Effector memory CD8-positive, alpha-beta T cell (primary cell): Measurements from ENCODE around the gene TRAP1.

Experiments used
- ATAC-seq: fragments of 150-1000 bp; cut with Tn5 transposase; replicated peaks from 2 replicates; pipeline ENCODE4 v1.10.0; 2021; ENCODE audit warnings: mild to moderate bottlenecking, moderate library complexity
- DNase-seq, 3 experiments: peaks; one replicate each; pipeline ENCODE4 v3.0.0; 2021
- H3K27ac Mint-ChIP-seq, 2 donors: one replicate each; pipeline ENCODE4 v1.8.0; 2022; ENCODE audit warnings: mild to moderate bottlenecking in 2 of 2, mixed read lengths in 2 of 2, moderate library complexity in 2 of 2
- H3K27me3 Mint-ChIP-seq, 2 donors: one replicate each; pipeline ENCODE4 v1.8.0; 2022; ENCODE audit warnings: mixed read lengths in 2 of 2
- H3K36me3 Mint-ChIP-seq: one replicate; pipeline ENCODE4 v1.8.0; 2022; ENCODE audit warnings: mild to moderate bottlenecking, moderate library complexity, mixed read lengths; ENCODE audit not compliant: insufficient read depth
- H3K4me1 Mint-ChIP-seq, 2 donors: one replicate each; pipeline ENCODE4 v1.8.0; 2022; ENCODE audit warnings: low read depth in 2 of 2, mixed read lengths in 2 of 2
- H3K4me3 Mint-ChIP-seq, 2 donors: one replicate each; pipeline ENCODE4 v1.8.0; 2022; ENCODE audit warnings: mild to moderate bottlenecking in 2 of 2, mixed read lengths in 2 of 2, moderate library complexity in 2 of 2
- H3K9me3 Mint-ChIP-seq, 2 donors: one replicate each; pipeline ENCODE4 v1.8.0; 2022; ENCODE audit warnings: mixed read lengths in 2 of 2
- total RNA-seq, 9 experiments: gene quantifications; one replicate each; lab custom pipeline; 2026; lab: John Stamatoyannopoulos, UW

TRAP1 gene
- 43.5 to 259 (median 82.1) reads per million in 9 experiments for total RNA-seq

- H3K4me1 Mint-ChIP-seq = peaks cover 18 to 29% of the 10 kb centered on the region in 2 donors
- peak within 1 kb of the TSS; percentile 75 to 82 for H3K27ac Mint-ChIP-seq
- no peaks in the 10 kb centered on the region for H3K9me3 Mint-ChIP-seq
- DNase-seq = peak; percentile 84 to 90 (median 90)
- peaks cover 14% of the 10 kb centered on the region for H3K36me3 Mint-ChIP-seq
- H3K27me3 Mint-ChIP-seq = no peaks in the 10 kb centered on the region
- ATAC-seq = peak; percentile 96
- H3K4me3 Mint-ChIP-seq = peak within 1 kb of the TSS; percentile 86 to 88
These were observed at the start of gene TRAP1 for GRCh38 chr16:3717235-3718018. TRAP1 (minus strand) TSS chr16:3717524; CDS start chr16:3717508, 16 bp downstream.

- peaks cover 8 to 17% of the 10 kb centered on the region in 2 donors for H3K4me1 Mint-ChIP-seq
- H3K4me3 Mint-ChIP-seq = no peak overlapping the region
- ATAC-seq (no peak), DNase-seq (no peak)
- H3K27ac Mint-ChIP-seq = no peak overlapping the region
- H3K9me3 Mint-ChIP-seq = no peaks in the 10 kb centered on the region
- H3K27me3 Mint-ChIP-seq = no peaks in the 10 kb centered on the region
- H3K36me3 Mint-ChIP-seq = peaks cover 100% of the 10 kb centered on the region
These were observed 48.9 kb upstream of the TRAP1 start for GRCh38 chr16:3766177-3766576.

GRCh38 chr16:3764409-3764808 is 47.1 kb upstream of the TRAP1 start:
- Mint-ChIP-seq H3K9me3 (no peaks in the 10 kb centered on the region), H3K4me3 (no peak overlapping the region), H3K27me3 (no peaks in the 10 kb centered on the region), H3K36me3 (peaks cover 100% of the 10 kb centered on the region), H3K27ac (no peak overlapping the region), H3K4me1 (peaks cover 6 to 12% of the 10 kb centered on the region in 2 donors)
- DNase-seq = no peak
- no peak for ATAC-seq

- Mint-ChIP-seq H3K27me3 (no peaks in the 10 kb centered on the region), H3K27ac (no peak overlapping the region), H3K4me3 (no peak overlapping the region), H3K36me3 (peaks cover 97% of the 10 kb centered on the region), H3K9me3 (no peaks in the 10 kb centered on the region), H3K4me1 (peaks cover 5 to 8% of the 10 kb centered on the region in 2 donors)
- DNase-seq = no peak
- no peak for ATAC-seq
These were observed 44.9 kb upstream of the TRAP1 start for GRCh38 chr16:3762107-3762750.

GRCh38 chr16:3761375-3762106 is 44.2 kb upstream of the TRAP1 start:
- Mint-ChIP-seq H3K4me1 (peaks cover under 1 to 2% of the 10 kb centered on the region in 2 donors), H3K27me3 (no peaks in the 10 kb centered on the region), H3K36me3 (peaks cover 97% of the 10 kb centered on the region), H3K9me3 (no peaks in the 10 kb centered on the region), H3K4me3 (no peak overlapping the region), H3K27ac (peak overlapping the region in 1 of 2 donors; percentile 58)
- no peak for ATAC-seq
- DNase-seq = no peak

- DNase-seq (no peak), ATAC-seq (no peak)
- H3K9me3 Mint-ChIP-seq = no peaks in the 10 kb centered on the region
- no peaks in the 10 kb centered on the region for H3K27me3 Mint-ChIP-seq
- peak overlapping the region in 1 of 2 donors; percentile 41 for H3K27ac Mint-ChIP-seq
- H3K4me1 Mint-ChIP-seq = peaks cover 0 to 2% of the 10 kb centered on the region in 2 donors
- H3K36me3 Mint-ChIP-seq = peaks cover 93% of the 10 kb centered on the region
- no peak overlapping the region for H3K4me3 Mint-ChIP-seq
These were observed 43.2 kb upstream of the TRAP1 start for GRCh38 chr16:3760518-3760917.

- ATAC-seq (no peak), DNase-seq (no peak)
- peaks cover 0 to 2% of the 10 kb centered on the region in 2 donors for H3K4me1 Mint-ChIP-seq
- H3K27me3 Mint-ChIP-seq = no peaks in the 10 kb centered on the region
- H3K4me3 Mint-ChIP-seq = no peak overlapping the region
- H3K27ac Mint-ChIP-seq = no peak overlapping the region
- no peaks in the 10 kb centered on the region for H3K9me3 Mint-ChIP-seq
- peaks cover 85% of the 10 kb centered on the region for H3K36me3 Mint-ChIP-seq
These were observed 42.4 kb upstream of the TRAP1 start for GRCh38 chr16:3759736-3760135.

GRCh38 chr16:3756113-3756512 is 38.8 kb upstream of the TRAP1 start:
- ATAC-seq = no peak
- no peak for DNase-seq
- Mint-ChIP-seq H3K36me3 (peaks cover 62% of the 10 kb centered on the region), H3K4me1 (peaks cover 12 to 23% of the 10 kb centered on the region in 2 donors), H3K27ac (no peak overlapping the region), H3K4me3 (no peak overlapping the region), H3K9me3 (no peaks in the 10 kb centered on the region), H3K27me3 (no peaks in the 10 kb centered on the region)

- peaks cover 16 to 27% of the 10 kb centered on the region in 2 donors for H3K4me1 Mint-ChIP-seq
- H3K36me3 Mint-ChIP-seq = peaks cover 61% of the 10 kb centered on the region
- DNase-seq = no peak
- no peak for ATAC-seq
- H3K27me3 Mint-ChIP-seq = no peaks in the 10 kb centered on the region
- H3K9me3 Mint-ChIP-seq = no peaks in the 10 kb centered on the region
- no peak overlapping the region for H3K4me3 Mint-ChIP-seq
- no peak overlapping the region for H3K27ac Mint-ChIP-seq
These were observed 37.9 kb upstream of the TRAP1 start for GRCh38 chr16:3755249-3755648.

- DNase-seq = no peak
- Mint-ChIP-seq H3K4me1 (peaks cover 18 to 32% of the 10 kb centered on the region in 2 donors), H3K27ac (no peak overlapping the region), H3K9me3 (no peaks in the 10 kb centered on the region), H3K27me3 (no peaks in the 10 kb centered on the region), H3K36me3 (peaks cover 59% of the 10 kb centered on the region), H3K4me3 (no peak overlapping the region)
- ATAC-seq = no peak
These were observed 37.4 kb upstream of the TRAP1 start for GRCh38 chr16:3754772-3755171.

GRCh38 chr16:3754081-3754703 is 36.9 kb upstream of the TRAP1 start:
- ATAC-seq (no peak), DNase-seq (no peak)
- Mint-ChIP-seq H3K27ac (peak overlapping the region in 1 of 2 donors; percentile 62), H3K4me1 (peaks cover 17 to 33% of the 10 kb centered on the region in 2 donors), H3K36me3 (peaks cover 53% of the 10 kb centered on the region), H3K27me3 (no peaks in the 10 kb centered on the region), H3K9me3 (no peaks in the 10 kb centered on the region), H3K4me3 (no peak overlapping the region)

- no peak for DNase-seq
- Mint-ChIP-seq H3K4me3 (no peak overlapping the region), H3K36me3 (peaks cover 50% of the 10 kb centered on the region)
These were observed 35.7 kb upstream of the TRAP1 start for GRCh38 chr16:3752984-3753383.

GRCh38 chr16:3751878-3752277 is 34.6 kb upstream of the TRAP1 start:
- Mint-ChIP-seq H3K4me1 (peaks cover 20 to 36% of the 10 kb centered on the region in 2 donors), H3K9me3 (no peaks in the 10 kb centered on the region), H3K36me3 (peaks cover 50% of the 10 kb centered on the region), H3K4me3 (peak overlapping the region in 1 of 2 donors; percentile 4), H3K27me3 (no peaks in the 10 kb centered on the region), H3K27ac (peak overlapping the region; percentile 70 to 87)
- no peak for ATAC-seq
- no peak for DNase-seq

More at GRCh38 chr16:3752984-3753383, 35.7 kb upstream of the TRAP1 start:
- H3K9me3 Mint-ChIP-seq = no peaks in the 10 kb centered on the region
- H3K4me1 Mint-ChIP-seq = peaks cover 17 to 33% of the 10 kb centered on the region in 2 donors
- H3K27ac Mint-ChIP-seq = no peak overlapping the region
- no peak for ATAC-seq
- H3K27me3 Mint-ChIP-seq = no peaks in the 10 kb centered on the region
